Erythroblast (primary cell): ENCODE data around the gene CD80.

Source experiments
- DNase-seq, 2 experiments: peaks; one replicate each; lab custom pipeline; 2025; lab: John Stamatoyannopoulos, UW
- GATA1 ChIP-seq: IDR thresholded peaks from 2 replicates; pipeline ENCODE4 v1.6.1; 2011; ENCODE audit warnings: low read depth, mild to moderate bottlenecking, control low read depth, low read length, moderate library complexity
- POLR2A ChIP-seq: IDR thresholded peaks from 2 replicates; pipeline ENCODE4 v1.6.1; 2011; ENCODE audit warnings: mild to moderate bottlenecking, low read length

CD80 gene

DNA sequence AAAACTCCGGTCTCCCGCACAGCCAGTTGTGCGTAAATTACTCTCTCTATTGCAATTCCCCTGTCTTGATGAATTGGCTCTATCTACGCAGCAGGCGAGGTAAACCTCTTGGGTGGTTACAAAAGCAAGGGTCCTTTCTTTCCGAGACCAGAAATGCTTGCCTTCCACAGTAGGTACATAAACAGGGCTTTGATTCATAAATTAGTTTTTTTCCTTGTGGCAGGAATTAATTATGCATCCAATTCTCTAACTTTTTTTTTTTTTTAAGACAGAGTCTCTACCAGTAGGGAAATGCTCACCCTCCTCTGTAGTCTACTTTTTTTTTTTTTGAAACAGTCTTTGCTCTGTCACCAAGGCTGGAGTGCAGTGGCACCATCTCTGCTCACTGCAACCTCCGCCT is 16.3 kb downstream of the CD80 start:
- TF ChIP-seq GATA1 (no peak), POLR2A (no peak)
- no peak for DNase-seq

GRCh38 chr3:119542168-119542767 is 17.1 kb downstream of the CD80 start:
- DNase-seq: no peak
- TF ChIP-seq POLR2A: no peak
- no peak for TF ChIP-seq GATA1

DNA sequence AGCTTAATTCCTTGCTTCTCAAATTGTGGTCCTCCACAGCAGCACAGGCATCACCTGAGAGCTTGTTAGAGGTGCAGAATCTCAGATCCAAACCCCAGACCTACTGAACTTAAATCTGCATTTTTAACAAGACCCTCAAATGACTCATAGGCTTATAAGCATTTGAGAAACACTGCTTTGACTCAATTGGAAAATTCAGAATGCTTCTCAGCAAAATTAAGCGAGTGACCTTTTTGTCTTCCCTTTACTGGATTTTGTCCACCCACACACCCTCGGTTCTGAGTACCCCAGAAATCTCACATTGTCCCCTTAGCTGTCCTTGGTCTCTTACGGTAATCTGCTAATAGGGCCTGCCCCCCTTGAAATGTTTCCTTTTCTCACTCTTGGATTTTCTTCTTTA is 17.9 kb downstream of the CD80 start:
- DNase-seq: no peak
- TF ChIP-seq POLR2A (no peak), GATA1 (no peak)

DNA sequence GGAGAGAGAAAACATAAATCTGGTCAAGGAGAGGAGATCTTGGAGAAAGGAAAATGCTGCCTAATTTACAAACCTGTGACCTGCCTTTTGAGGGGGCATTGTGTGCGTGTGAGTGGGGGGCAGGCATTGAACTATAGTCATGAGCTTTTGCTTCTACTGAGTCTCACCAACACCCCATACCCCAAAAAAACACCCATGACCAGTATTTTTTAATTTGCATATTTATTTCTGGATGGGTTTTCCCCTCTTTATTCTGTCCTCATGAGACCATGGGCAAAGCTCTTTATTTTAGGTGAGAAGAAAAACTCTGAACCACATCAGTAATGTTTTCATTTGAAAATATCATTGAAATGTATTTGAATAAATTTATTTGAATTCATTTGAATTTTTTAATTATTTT is 20.6 kb downstream of the CD80 start:
- TF ChIP-seq POLR2A (no peak), GATA1 (no peak)
- no peak for DNase-seq

GRCh38 chr3:119536757-119537156 is 22.7 kb downstream of the CD80 start:
- DNase-seq: no peak
- TF ChIP-seq GATA1: no peak
- no peak for TF ChIP-seq POLR2A

DNA sequence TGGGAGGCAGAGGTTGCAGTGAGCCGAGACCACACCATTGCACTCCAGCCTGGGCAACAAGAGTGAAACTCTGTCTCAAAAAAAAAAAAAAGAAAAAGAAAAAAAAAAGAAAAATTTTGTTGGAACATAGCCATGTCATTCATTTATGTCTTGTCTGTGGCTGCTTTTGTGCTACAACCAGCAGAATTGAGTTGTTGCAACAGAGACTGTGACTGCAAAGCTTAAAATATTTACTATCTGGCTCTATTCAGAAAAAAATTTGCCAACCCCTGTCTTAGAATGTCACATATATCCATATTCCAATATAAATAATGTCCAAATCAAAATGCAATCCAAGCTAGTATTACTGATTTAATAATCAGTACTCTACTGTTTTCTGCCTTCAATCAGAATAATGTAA is 25.1 kb downstream of the CD80 start:
- no peak for TF ChIP-seq GATA1
- no peak for DNase-seq

GRCh38 chr3:119531151-119531550 is 28.3 kb downstream of the CD80 start:
- DNase-seq: no peak
- TF ChIP-seq POLR2A: no peak
- no peak for TF ChIP-seq GATA1

DNA sequence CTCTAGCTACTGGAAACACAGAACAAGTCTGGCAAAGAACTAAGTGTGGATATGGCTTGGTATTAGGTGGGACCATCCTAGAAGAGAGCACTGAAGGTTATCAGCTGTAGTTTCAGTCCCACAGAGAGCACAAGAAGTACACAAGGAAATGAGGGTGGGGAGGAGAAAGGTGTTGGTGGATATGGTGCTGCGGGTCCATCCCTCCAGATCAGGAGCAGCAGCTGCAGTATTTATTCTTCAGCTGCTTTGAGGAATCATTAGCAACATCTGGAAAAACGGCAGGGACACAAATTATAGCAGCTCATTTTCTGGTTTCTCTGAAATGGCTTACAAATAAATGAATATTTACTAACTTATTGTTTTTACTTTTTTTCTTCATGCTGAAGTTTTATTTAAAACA is 29.0 kb downstream of the CD80 start:
- DNase-seq: no peak

GRCh38 chr3:119529883-119530282 is 29.5 kb downstream of the CD80 start:
- TF ChIP-seq POLR2A (no peak), GATA1 (no peak)
- no peak for DNase-seq

More for the DNA sequence above, 29.0 kb downstream of the CD80 start:
- no peak for TF ChIP-seq POLR2A
- TF ChIP-seq GATA1: no peak

- DNase-seq: no peak
- TF ChIP-seq POLR2A (no peak), GATA1 (no peak)
Observed at GRCh38 chr3:119527714-119528113, 31.7 kb downstream of the CD80 start.

GRCh38 chr3:119524931-119525662 is 34.3 kb downstream of the CD80 start:
- TF ChIP-seq GATA1: no peak
- TF ChIP-seq POLR2A: no peak
- no peak for DNase-seq

DNA sequence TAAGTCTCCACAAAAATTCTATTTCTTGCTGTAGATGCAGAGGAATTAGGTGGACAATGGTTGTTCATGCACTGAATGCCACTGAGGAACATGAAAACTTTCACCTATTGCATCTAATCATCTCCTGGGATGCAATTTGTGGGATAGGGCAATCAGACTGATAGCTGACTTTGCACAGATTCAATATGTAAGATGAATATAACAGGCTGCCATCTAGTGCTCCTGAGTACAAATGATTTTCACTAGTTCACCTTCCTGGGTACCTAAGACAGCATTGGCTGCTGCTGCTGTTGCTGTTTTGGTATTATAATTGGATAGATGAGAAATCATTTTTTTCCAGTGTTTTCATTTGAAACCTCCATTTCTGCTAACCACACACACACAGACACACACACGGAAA is 41.4 kb downstream of the CD80 start:
- TF ChIP-seq POLR2A (no peak), GATA1 (no peak)
- no peak for DNase-seq

- DNase-seq: no peak
- TF ChIP-seq GATA1 (no peak), POLR2A (no peak)
Observed at GRCh38 chr3:119517112-119517511, 42.3 kb downstream of the CD80 start.

DNA sequence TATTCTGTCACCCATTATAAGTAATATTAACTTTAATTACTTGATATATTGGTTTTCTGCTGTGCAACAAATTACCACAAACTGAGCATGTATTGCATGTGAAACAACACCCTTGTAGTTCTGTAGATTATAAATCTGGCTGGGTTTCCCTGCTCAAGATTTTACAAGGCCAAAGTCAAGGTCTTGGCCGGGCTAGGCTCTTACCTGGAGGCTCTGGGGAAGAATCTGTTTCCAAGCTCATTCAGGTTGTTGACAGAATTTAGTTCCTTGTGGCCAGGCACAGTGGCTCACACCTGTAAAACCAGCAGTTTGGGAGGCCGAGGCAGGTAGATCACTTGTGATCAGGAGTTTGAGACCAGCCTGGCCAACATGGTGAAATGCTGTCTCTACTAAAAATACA is 44.8 kb downstream of the CD80 start:
- no peak for DNase-seq
- no peak for TF ChIP-seq GATA1
- no peak for TF ChIP-seq POLR2A

GRCh38 chr3:119510690-119511089 is 48.7 kb downstream of the CD80 start:
- TF ChIP-seq POLR2A (no peak), GATA1 (no peak)
- no peak for DNase-seq
